WTC11 (cell line): ENCODE measurements around the gene RRAGD. TPM values are rescaled to one million over a fixed set of nuclear protein-coding genes. Genes with fewer than 3 reads are reported as not detected.

Source experiments
- ATAC-seq: fragments of 200-7000 bp; cut with Tn5 transposase; 2 replicates; pipeline ENCODE4 v1.10.0; 2021; ENCODE audit warnings: mild to moderate bottlenecking, moderate library complexity
- CTCF ChIA-PET: fragments of 300-600 bp; sonication (Branson Sonifier 250); formaldehyde crosslinking; loops from one replicate; lab custom pipeline; 2021; ENCODE audit warnings: antibody characterized with exemption; lab: Charles Lee
- POLR2A ChIA-PET: fragments of 350-600 bp; sonication (Branson Sonifier 250); formaldehyde crosslinking; loops from one replicate; lab custom pipeline; 2021; ENCODE audit warnings: antibody characterized with exemption; lab: Charles Lee
- DNase-seq: peaks from one replicate; pipeline ENCODE4 v3.0.0; 2021; ENCODE audit warnings: low spot score
- H3K27ac Mint-ChIP-seq: 2 replicates; pipeline ENCODE4 v1.8.0; 2021; ENCODE audit warnings: mixed read lengths
- H3K27me3 Mint-ChIP-seq: 2 replicates; pipeline ENCODE4 v1.8.0; 2021; ENCODE audit warnings: low read depth, mild to moderate bottlenecking, moderate library complexity, mixed read lengths
- H3K36me3 Mint-ChIP-seq: 2 replicates; pipeline ENCODE4 v1.8.0; 2021; ENCODE audit warnings: mixed read lengths
- H3K4me1 Mint-ChIP-seq: 2 replicates; pipeline ENCODE4 v1.8.0; 2022; ENCODE audit warnings: mixed read lengths
- H3K4me3 Mint-ChIP-seq: 2 replicates; pipeline ENCODE4 v1.8.0; 2021; ENCODE audit warnings: mild to moderate bottlenecking, moderate library complexity, mixed read lengths
- H3K9me3 Mint-ChIP-seq: 2 replicates; pipeline ENCODE4 v1.8.0; 2021; ENCODE audit warnings: mixed read lengths
- ARID4B ChIP-seq: sonication (generic); formaldehyde crosslinking; IDR thresholded peaks from 2 replicates; pipeline ENCODE4 v1.8.0; 2023; ENCODE audit warnings: missing genetic modification reagents, mild to moderate bottlenecking, borderline replicate concordance
- CREM ChIP-seq: sonication (generic); formaldehyde crosslinking; IDR thresholded peaks from 2 replicates; pipeline ENCODE4 v1.8.1; 2022; ENCODE audit warnings: mild to moderate bottlenecking, missing genetic modification reagents, moderate library complexity
- ESRRA ChIP-seq: sonication (generic); formaldehyde crosslinking; IDR thresholded peaks from 2 replicates; pipeline ENCODE4 v1.8.1; 2022; ENCODE audit warnings: mild to moderate bottlenecking, missing genetic modification reagents, borderline replicate concordance
- HMGXB4 ChIP-seq: sonication (generic); formaldehyde crosslinking; IDR thresholded peaks from 2 replicates; pipeline ENCODE4 v1.8.1; 2023; ENCODE audit warnings: mild to moderate bottlenecking, moderate library complexity, missing genetic modification reagents
- IRF1 ChIP-seq: sonication (generic); formaldehyde crosslinking; IDR thresholded peaks from 2 replicates; pipeline ENCODE4 v1.8.0; 2023; ENCODE audit warnings: missing genetic modification reagents
- JUN ChIP-seq: sonication (generic); formaldehyde crosslinking; IDR thresholded peaks from 2 replicates; pipeline ENCODE4 v1.8.0; 2023; ENCODE audit warnings: mild to moderate bottlenecking, missing genetic modification reagents
- NR2C2 ChIP-seq: sonication (generic); formaldehyde crosslinking; IDR thresholded peaks from 2 replicates; pipeline ENCODE4 v1.8.0; 2022; ENCODE audit warnings: mild to moderate bottlenecking, missing genetic modification reagents
- TEAD4 ChIP-seq: sonication (generic); formaldehyde crosslinking; IDR thresholded peaks from 2 replicates; pipeline ENCODE4 v1.8.0; 2022; ENCODE audit warnings: mild to moderate bottlenecking, missing genetic modification reagents
- USF1 ChIP-seq: sonication (generic); formaldehyde crosslinking; IDR thresholded peaks from 2 replicates; pipeline ENCODE4 v1.8.0; 2022; ENCODE audit warnings: mild to moderate bottlenecking, missing genetic modification reagents
- USF2 ChIP-seq: sonication (generic); formaldehyde crosslinking; IDR thresholded peaks from 2 replicates; pipeline ENCODE4 v1.8.1; 2023; ENCODE audit warnings: mild to moderate bottlenecking, missing genetic modification reagents, moderate library complexity
- ZNF219 ChIP-seq: sonication (generic); formaldehyde crosslinking; IDR thresholded peaks from 2 replicates; pipeline ENCODE4 v1.8.0; 2023; ENCODE audit warnings: missing genetic modification reagents, mild to moderate bottlenecking, borderline replicate concordance
- ZNF281 ChIP-seq: sonication (generic); formaldehyde crosslinking; IDR thresholded peaks from 2 replicates; pipeline ENCODE4 v1.8.0; 2023; ENCODE audit warnings: mild to moderate bottlenecking, missing genetic modification reagents
- ZNF423 ChIP-seq: fragments of 250-450 bp; sonication (Bioruptor Pico); IDR thresholded peaks from 2 replicates; pipeline ENCODE4 v2.1.2; 2022; ENCODE audit warnings: mild to moderate bottlenecking, moderate library complexity
- total RNA-seq: library from RNA; stranded (reverse); gene quantifications from 3 replicates; pipeline ENCODE4 v1.2.3, GENCODE V29; 2021

RRAGD gene
- total RNA-seq, 1 experiment from 2014 or later = 25.4 TPM

GRCh38 chr6:89434150-89434499, 22.1 kb upstream of the RRAGD start (continued):
- no peak for TF ChIP-seq ZNF281

- H3K27me3 Mint-ChIP-seq = peaks cover 49% of the 10 kb centered on the region
- H3K9me3 Mint-ChIP-seq = no peaks in the 10 kb centered on the region
- peak; percentile 39 for DNase-seq
- no peaks in the 10 kb centered on the region for H3K36me3 Mint-ChIP-seq
- H3K27ac Mint-ChIP-seq = no peak overlapping the region
- ChIA-PET CTCF (interaction anchor here (0.6 to 3.9 kb wide), 19 partner anchors 20 to 207 kb away, joined by 3 to 61 read pairs (median 4); no protein-coding TSS in a partner anchor), POLR2A (no interaction called here)
- H3K4me1 Mint-ChIP-seq = peaks cover 33% of the 10 kb centered on the region
- H3K4me3 Mint-ChIP-seq = peak overlapping the region; percentile 83
- TF ChIP-seq IRF1 (no peak), HMGXB4 (CRISPR knock-in tag) (peak; percentile 96), USF2 (CRISPR knock-in tag) (peak; percentile 83), JUN (CRISPR knock-in tag) (0 out of 2 replicates have a peak, but pooled peaks have one; percentile 45), ESRRA (CRISPR knock-in tag) (peak; percentile 9; the same call in 1 of the 2 replicates), ZNF219 (CRISPR knock-in tag) (peak; percentile 47; the same call in 1 of the 2 replicates), USF1 (peak; percentile 74), TEAD4 (CRISPR knock-in tag) (no peak), ARID4B (peak; percentile 46; the same call in 1 of the 2 replicates), NR2C2 (no peak), CREM (0 out of 2 replicates have a peak, but pooled peaks have one; percentile 3), ZNF423 (CRISPR knock-in tag) (peak; percentile 77; the same call in 1 of the 2 replicates)
- TF ChIP-seq, all 79 proteins: peak for 9
- ATAC-seq = peak; percentile 25
Observed at GRCh38 chr6:89433252-89434149, 21.4 kb upstream of the RRAGD start.
